IMR-90 (cell line): Measurements from ENCODE around the gene LRRC57.

Experiments used
- BHLHE40 ChIP-seq: fragments of 150-350 bp; IDR thresholded peaks from 2 replicates; pipeline ENCODE4 v1.6.1; 2016; ENCODE audit warnings: mild to moderate bottlenecking, low read depth, low read length
- CTCF ChIP-seq: conservative IDR thresholded peaks from 2 replicates; pipeline ENCODE4 v1.5.1; 2012; ENCODE audit warnings: mild to moderate bottlenecking, low read depth, low read length, improper control_type of control experiment
- MAFK ChIP-seq: IDR thresholded peaks from 2 replicates; pipeline ENCODE4 v1.6.1; 2012; ENCODE audit warnings: low read depth, low read length, improper control_type of control experiment
- MAZ ChIP-seq: IDR thresholded peaks from 2 replicates; pipeline ENCODE4 v1.6.1; 2012; ENCODE audit warnings: low read depth, mild to moderate bottlenecking, low read length, improper control_type of control experiment, moderate library complexity, borderline replicate concordance
- POLR2A ChIP-seq: IDR thresholded peaks from 2 replicates; pipeline ENCODE4 v1.6.1; 2012; ENCODE audit warnings: mild to moderate bottlenecking, low read depth, low read length
- RAD21 ChIP-seq: IDR thresholded peaks from 2 replicates; pipeline ENCODE4 v1.6.1; 2012; ENCODE audit warnings: low read length, improper control_type of control experiment
- RCOR1 ChIP-seq: IDR thresholded peaks from 2 replicates; pipeline ENCODE4 v1.6.1; 2012; ENCODE audit warnings: mild to moderate bottlenecking, low read length, improper control_type of control experiment; ENCODE audit not compliant: insufficient replicate concordance
- SMC3 ChIP-seq: fragments of 150-350 bp; IDR thresholded peaks from 2 replicates; pipeline ENCODE4 v1.6.1; 2016; ENCODE audit warnings: low read depth, mild to moderate bottlenecking, antibody characterized with exemption, low read length, moderate library complexity
- TF ChIP-seq, protein P1 (sequence below): fragments of 150-350 bp; IDR thresholded peaks from 2 replicates; pipeline ENCODE4 v1.6.1; 2016; ENCODE audit warnings: low read depth, mild to moderate bottlenecking, low read length, moderate library complexity, borderline replicate concordance
- TF ChIP-seq, protein P2 (sequence below): fragments of 150-350 bp; IDR thresholded peaks from 2 replicates; pipeline ENCODE4 v1.6.1; 2017; ENCODE audit warnings: mild to moderate bottlenecking, antibody characterized with exemption, low read length, low read depth

DNA sequence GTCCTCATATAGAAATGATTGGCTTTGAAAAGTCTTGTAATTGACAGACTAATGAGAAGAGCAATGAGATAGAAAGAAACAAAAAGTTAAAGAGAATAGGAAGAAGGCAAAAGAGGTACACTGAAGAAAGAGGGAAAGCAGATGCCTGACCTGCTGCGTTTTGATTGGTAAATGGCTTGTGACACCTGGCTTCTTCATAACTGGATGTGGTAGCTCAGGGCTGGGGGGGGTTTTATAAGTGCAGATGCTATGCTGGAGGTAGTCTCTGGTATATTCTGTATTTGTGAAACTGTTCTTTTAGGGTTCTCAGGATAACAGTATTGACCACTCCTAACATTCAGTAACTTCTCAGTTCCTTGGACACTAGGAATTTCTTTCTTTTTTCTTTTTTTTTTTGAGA is 28.2 kb upstream of the LRRC57 start:
- TF ChIP-seq POLR2A: no peak
- TF ChIP-seq CTCF: no peak
- no peak for TF ChIP-seq BHLHE40
- no peak for TF ChIP-seq RCOR1
- no peak for TF ChIP-seq MAZ
- TF ChIP-seq, protein P1, sequence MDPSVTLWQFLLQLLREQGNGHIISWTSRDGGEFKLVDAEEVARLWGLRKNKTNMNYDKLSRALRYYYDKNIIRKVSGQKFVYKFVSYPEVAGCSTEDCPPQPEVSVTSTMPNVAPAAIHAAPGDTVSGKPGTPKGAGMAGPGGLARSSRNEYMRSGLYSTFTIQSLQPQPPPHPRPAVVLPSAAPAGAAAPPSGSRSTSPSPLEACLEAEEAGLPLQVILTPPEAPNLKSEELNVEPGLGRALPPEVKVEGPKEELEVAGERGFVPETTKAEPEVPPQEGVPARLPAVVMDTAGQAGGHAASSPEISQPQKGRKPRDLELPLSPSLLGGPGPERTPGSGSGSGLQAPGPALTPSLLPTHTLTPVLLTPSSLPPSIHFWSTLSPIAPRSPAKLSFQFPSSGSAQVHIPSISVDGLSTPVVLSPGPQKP: no peak
- no peak for TF ChIP-seq MAFK
- no peak for TF ChIP-seq RAD21
- no peak for TF ChIP-seq SMC3
- TF ChIP-seq, protein P2, sequence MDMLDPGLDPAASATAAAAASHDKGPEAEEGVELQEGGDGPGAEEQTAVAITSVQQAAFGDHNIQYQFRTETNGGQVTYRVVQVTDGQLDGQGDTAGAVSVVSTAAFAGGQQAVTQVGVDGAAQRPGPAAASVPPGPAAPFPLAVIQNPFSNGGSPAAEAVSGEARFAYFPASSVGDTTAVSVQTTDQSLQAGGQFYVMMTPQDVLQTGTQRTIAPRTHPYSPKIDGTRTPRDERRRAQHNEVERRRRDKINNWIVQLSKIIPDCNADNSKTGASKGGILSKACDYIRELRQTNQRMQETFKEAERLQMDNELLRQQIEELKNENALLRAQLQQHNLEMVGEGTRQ: no peak
